ENCODE measurements around the gene NEK9.
"Not testable (repeated sequence)": the region's sequence is repeated elsewhere in the genome, so short reads cannot be mapped to it uniquely, and the experiment has no call there.

NEK9 gene

GRCh38 chr14:75126679-75127473 lies at the start of gene NEK9:
TSS of gene NEK9 (minus strand) at chr14:75127048. CDS start at chr14:75126921, 127 bp downstream.
- DNase-seq, result peak; percentile 84

- DNase-seq, result peak; percentile 86
These were observed 49.4 kb upstream of the NEK9 start, which contains the start of gene TMED10 for GRCh38 chr14:75176142-75176820. TSS of gene TMED10 (minus strand) at chr14:75176612. CDS start at chr14:75176579, 33 bp downstream.

GRCh38 chr14:75175677-75176141 lies 48.9 kb upstream of the NEK9 start:
- DNase-seq, result no peak

GRCh38 chr14:75174066-75174465 lies 47.2 kb upstream of the NEK9 start:
- DNase-seq, result no peak

GRCh38 chr14:75170772-75171171 lies 43.9 kb upstream of the NEK9 start:
- no peak for DNase-seq

GRCh38 chr14:75168586-75169335 lies 41.9 kb upstream of the NEK9 start:
- DNase-seq, result no peak

- DNase-seq, result no peak
These were observed 40.5 kb upstream of the NEK9 start for GRCh38 chr14:75167325-75167724.

- no peak for DNase-seq
These were observed 38.9 kb upstream of the NEK9 start for GRCh38 chr14:75165586-75166391.

GRCh38 chr14:75164809-75165208 lies 38.0 kb upstream of the NEK9 start:
- DNase-seq, result no peak

- DNase-seq, result no peak
These were observed 36.8 kb upstream of the NEK9 start for GRCh38 chr14:75163677-75164076.

GRCh38 chr14:75162631-75163030 lies 35.8 kb upstream of the NEK9 start:
- no peak for DNase-seq

GRCh38 chr14:75158843-75159614 lies 32.2 kb upstream of the NEK9 start:
- DNase-seq, result no peak

- no peak for DNase-seq
These were observed 30.1 kb upstream of the NEK9 start for GRCh38 chr14:75156901-75157300.

GRCh38 chr14:75156111-75156510 lies 29.3 kb upstream of the NEK9 start:
- DNase-seq, result no peak

GRCh38 chr14:75155169-75155568 lies 28.3 kb upstream of the NEK9 start:
- DNase-seq, result no peak

- DNase-seq, result no peak
These were observed 26.4 kb upstream of the NEK9 start for GRCh38 chr14:75153295-75153694.

- DNase-seq, result no peak
These were observed 25.0 kb upstream of the NEK9 start for GRCh38 chr14:75151851-75152250.

GRCh38 chr14:75150637-75151036 lies 23.8 kb upstream of the NEK9 start:
- not testable (repeated sequence) for DNase-seq

- DNase-seq, result no peak
These were observed 23.3 kb upstream of the NEK9 start for GRCh38 chr14:75150150-75150549.

- DNase-seq, result no peak
These were observed 20.7 kb upstream of the NEK9 start for GRCh38 chr14:75147423-75148071.

GRCh38 chr14:75144944-75145343 lies 18.1 kb upstream of the NEK9 start:
- no peak for DNase-seq

All from activated CD4-positive, alpha-beta T cell treated with anti-CD3 and anti-CD28 coated beads for 1 hour (primary cell).